HG02970 (cell line): ENCODE data around the gene CMTM7.

ENCODE experiments used
- ATAC-seq: cut with Tn5 transposase; IDR thresholded peaks from one replicate; pipeline ENCODE4 v1.9.1; 2021; ENCODE audit warnings: mild to moderate bottlenecking, moderate library complexity, moderate number of reproducible peaks; ENCODE audit not compliant: unreplicated experiment, low FRiP score

The CMTM7 gene

GRCh38 chr3:32434206-32434605 lies 42.6 kb downstream of the CMTM7 start:
- ATAC-seq = no peak

GRCh38 chr3:32435911-32436815 lies 44.5 kb downstream of the CMTM7 start:
- ATAC-seq = no peak

- ATAC-seq = no peak
Observed at GRCh38 chr3:32436816-32437189, 45.1 kb downstream of the CMTM7 start.

- no peak for ATAC-seq
Observed at GRCh38 chr3:32437896-32438295, 46.2 kb downstream of the CMTM7 start.

GRCh38 chr3:32438596-32439344 lies 47.1 kb downstream of the CMTM7 start:
- peak; percentile 64 for ATAC-seq

- peak; percentile 7 for ATAC-seq
Observed at GRCh38 chr3:32439421-32439820, 47.8 kb downstream of the CMTM7 start.

- no peak for ATAC-seq
Observed at GRCh38 chr3:32440611-32441350, 49.1 kb downstream of the CMTM7 start.

GRCh38 chr3:32442766-32443165 lies 51.1 kb downstream of the CMTM7 start:
- no peak for ATAC-seq

- ATAC-seq = no peak
Observed at GRCh38 chr3:32443478-32443877, 51.8 kb downstream of the CMTM7 start.

GRCh38 chr3:32447865-32448400 lies 56.3 kb downstream of the CMTM7 start:
- no peak for ATAC-seq

GRCh38 chr3:32448686-32449474 lies 57.2 kb downstream of the CMTM7 start:
- no peak for ATAC-seq

- no peak for ATAC-seq
Observed at GRCh38 chr3:32449691-32450090, 58.0 kb downstream of the CMTM7 start.

GRCh38 chr3:32450426-32450825 lies 58.8 kb downstream of the CMTM7 start:
- no peak for ATAC-seq

- ATAC-seq = no peak
Observed at GRCh38 chr3:32450992-32451659, 59.5 kb downstream of the CMTM7 start.

GRCh38 chr3:32452009-32452408 lies 60.4 kb downstream of the CMTM7 start:
- ATAC-seq = no peak

GRCh38 chr3:32453346-32453745 lies 61.7 kb downstream of the CMTM7 start:
- no peak for ATAC-seq

- ATAC-seq = no peak
Observed at GRCh38 chr3:32454111-32454510, 62.5 kb downstream of the CMTM7 start.

- ATAC-seq = no peak
Observed at GRCh38 chr3:32454731-32455608, 63.3 kb downstream of the CMTM7 start.
